Breast epithelium (tissue), 3 donors: Measurements from ENCODE around the gene MBD4.

Experiments used
- CTCF ChIP-seq, 3 donors: fragments of 450-650 bp; IDR thresholded peaks; one replicate each; pipeline ENCODE4 v1.5.1; 2016 to 2017; ENCODE audit warnings: antibody characterized with exemption in 3 of 3, mild to moderate bottlenecking in 3 of 3, moderate library complexity in 3 of 3
- POLR2A ChIP-seq: fragments of 450-650 bp; IDR thresholded peaks from one replicate; pipeline ENCODE4 v1.6.1; 2016; ENCODE audit warnings: antibody characterized with exemption, mild to moderate bottlenecking, moderate library complexity
- POLR2AphosphoS5 ChIP-seq, 3 donors: sonication (generic); formaldehyde crosslinking; IDR thresholded peaks; one replicate each; pipeline ENCODE4 v1.6.1; 2017; ENCODE audit warnings: antibody characterized with exemption in 3 of 3

- TF ChIP-seq POLR2A (no peak), CTCF (IDR thresholded peaks at IDR 0.05) (no peak), POLR2AphosphoS5 (IDR thresholded peaks at IDR 0.05) (no peak)
These were observed 20.3 kb downstream of the MBD4 start for GRCh38 chr3:129419476-129419875.
